NT2/D1 (cell line): ENCODE results near the gene LENG8.

ENCODE experiments used
- YY1 ChIP-seq: IDR thresholded peaks from 2 replicates; pipeline ENCODE4 v1.6.1; 2011; ENCODE audit not compliant: insufficient read length, insufficient read depth
- ZNF274 ChIP-seq: IDR thresholded peaks from 2 replicates; pipeline ENCODE4 v1.6.1; 2011; ENCODE audit warnings: mild to moderate bottlenecking, low read depth, low read length

DNA sequence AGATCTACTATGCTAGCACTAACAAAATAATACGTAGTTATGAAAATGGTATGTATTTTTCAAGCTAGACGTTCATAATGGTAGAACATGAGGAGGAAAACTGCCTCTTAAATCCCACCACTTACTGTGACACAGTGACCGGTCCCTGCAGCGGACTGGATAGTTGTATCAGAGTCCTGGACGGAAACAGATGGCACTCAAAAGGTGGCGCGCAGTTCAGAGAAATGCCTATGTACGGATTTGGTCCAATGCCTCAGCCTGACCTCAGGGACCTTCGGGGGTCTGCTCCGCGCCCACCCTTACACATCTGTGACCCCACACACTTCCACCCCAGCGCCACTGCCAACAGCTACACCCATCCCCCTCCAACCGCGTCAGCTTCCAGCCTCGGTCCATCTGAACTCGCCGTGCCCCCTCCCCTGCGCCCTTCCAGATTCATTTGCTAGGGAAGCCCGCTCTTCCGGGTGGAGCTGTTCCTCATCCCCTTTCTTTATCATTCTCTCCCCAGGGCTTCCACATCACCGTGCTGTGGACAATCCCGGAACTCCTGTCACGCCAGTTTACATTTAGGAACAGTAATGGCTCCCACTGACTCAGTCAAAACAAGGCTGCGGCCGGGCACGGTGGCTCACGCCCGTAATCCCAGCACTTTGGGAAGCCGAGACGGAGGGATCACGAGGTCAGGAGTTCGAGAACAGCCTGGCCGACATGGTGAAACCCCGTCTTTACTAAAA, 792 bp upstream of the LENG8 start:
- TF ChIP-seq ZNF274 (no peak), YY1 (no peak)
